H1 (cell line): Measurements from ENCODE around the gene NAA60. TPM values are rescaled to one million over a fixed set of nuclear protein-coding genes. Genes with fewer than 3 reads are reported as not detected.

Source experiments
- HDAC2 ChIP-seq, 2 experiments: fragments of 300-600 bp in 1 of 2; sonication (generic) in 1 of 2; IDR thresholded peaks; 2 replicates each; pipeline ENCODE4 v1.6.1; 2011 to 2012; ENCODE audit warnings: low read depth in 2 of 2, low read length in 2 of 2, mild to moderate bottlenecking in 2 of 2, moderate library complexity in 2 of 2, borderline replicate concordance in 1 of 2, inconsistent platforms in 1 of 2
- MAX ChIP-seq: IDR thresholded peaks from 2 replicates; pipeline ENCODE4 v1.6.1; 2012; ENCODE audit warnings: inconsistent platforms
- RAD21 ChIP-seq, 2 experiments: IDR thresholded peaks in 1 of 2; conservative IDR thresholded peaks in 1 of 2; 2 replicates each; pipeline ENCODE4 v1.6.1; 2011; ENCODE audit warnings: low read depth in 2 of 2, low read length in 2 of 2, improper control_type of control experiment in 1 of 2, inconsistent platforms in 1 of 2, mild to moderate bottlenecking in 1 of 2, moderate library complexity in 1 of 2
- SIRT6 ChIP-seq: IDR thresholded peaks from one replicate; pipeline ENCODE4 v1.7.1; 2012; ENCODE audit warnings: low read length, inconsistent platforms
- YY1 ChIP-seq: IDR thresholded peaks from 2 replicates; pipeline ENCODE4 v1.6.1; 2011; ENCODE audit warnings: low read depth, mild to moderate bottlenecking, low read length
- polyA plus RNA-seq, 7 experiments: library from polyadenylated mRNA; depleted of rRNA in 3 of 7; stranded (reverse) in 5 of 7; unstranded in 2 of 7; fragments of >200 nt in 5 of 7; fragments of 200-250 nt in 2 of 7; gene quantifications; 1 replicate in 5 of 7; 2 replicates in 1 of 7; 4 replicates in 1 of 7; pipeline versions ENCODE4 v1.2.1 to v1.2.3, GENCODE V29; 2011 to 2013; ENCODE audit warnings: missing spikeins in 2 of 7, mixed read lengths in 2 of 7
- total RNA-seq: library from RNA; stranded (reverse); fragmentation: NEBNext Ultra II Directional; extraction: Animal tissue kit (Norgen Biotek cat#: 25700); gene quantifications from 2 replicates; pipeline ENCODE4 v1.2.1, GENCODE V29; 2021
- TF ChIP-seq, protein P1 (sequence below): fragments of 300-600 bp; sonication (generic); IDR thresholded peaks from 2 replicates; pipeline ENCODE4 v1.7.1; 2012; ENCODE audit warnings: low read length, moderate library complexity, mild to moderate bottlenecking, inconsistent platforms; ENCODE audit not compliant: insufficient replicate concordance

The NAA60 gene
- total and polyA plus RNA-seq, 2 of the 8 experiments (the other 6 are each of a cell fraction or from before 2014, with no cell fraction given) = 34.1 to 47.6 TPM

DNA sequence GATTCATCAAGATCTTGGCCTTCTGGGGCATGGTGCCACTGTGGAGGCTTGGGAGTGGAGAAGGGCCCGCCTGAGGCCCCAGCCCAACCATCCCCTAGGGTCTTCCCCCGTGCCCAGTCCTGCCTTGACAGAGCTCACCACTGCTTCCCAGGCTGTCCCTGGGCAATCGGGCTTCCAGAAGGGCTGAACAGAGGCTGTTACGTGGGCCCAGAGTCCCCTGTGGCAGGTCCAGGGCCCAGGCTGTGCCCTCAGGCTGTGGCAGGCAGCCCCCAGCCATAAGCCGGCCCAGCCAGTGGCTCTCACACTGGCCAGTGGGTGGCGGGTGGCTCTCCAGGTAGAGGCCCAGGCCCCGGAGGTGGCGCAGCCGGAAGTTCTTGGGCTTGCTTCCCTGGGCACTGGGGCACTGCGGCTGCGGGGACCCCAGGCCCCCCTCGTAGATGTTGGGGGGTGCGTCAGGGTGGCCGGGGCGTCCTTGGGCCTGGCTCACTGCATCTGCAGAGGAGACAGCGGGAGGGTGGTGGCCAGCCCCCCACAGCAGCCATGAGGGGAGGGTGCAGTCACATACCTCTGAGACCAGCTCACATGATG lies 51.0 kb downstream of the NAA60 start (continued):
- TF ChIP-seq, protein P1, sequence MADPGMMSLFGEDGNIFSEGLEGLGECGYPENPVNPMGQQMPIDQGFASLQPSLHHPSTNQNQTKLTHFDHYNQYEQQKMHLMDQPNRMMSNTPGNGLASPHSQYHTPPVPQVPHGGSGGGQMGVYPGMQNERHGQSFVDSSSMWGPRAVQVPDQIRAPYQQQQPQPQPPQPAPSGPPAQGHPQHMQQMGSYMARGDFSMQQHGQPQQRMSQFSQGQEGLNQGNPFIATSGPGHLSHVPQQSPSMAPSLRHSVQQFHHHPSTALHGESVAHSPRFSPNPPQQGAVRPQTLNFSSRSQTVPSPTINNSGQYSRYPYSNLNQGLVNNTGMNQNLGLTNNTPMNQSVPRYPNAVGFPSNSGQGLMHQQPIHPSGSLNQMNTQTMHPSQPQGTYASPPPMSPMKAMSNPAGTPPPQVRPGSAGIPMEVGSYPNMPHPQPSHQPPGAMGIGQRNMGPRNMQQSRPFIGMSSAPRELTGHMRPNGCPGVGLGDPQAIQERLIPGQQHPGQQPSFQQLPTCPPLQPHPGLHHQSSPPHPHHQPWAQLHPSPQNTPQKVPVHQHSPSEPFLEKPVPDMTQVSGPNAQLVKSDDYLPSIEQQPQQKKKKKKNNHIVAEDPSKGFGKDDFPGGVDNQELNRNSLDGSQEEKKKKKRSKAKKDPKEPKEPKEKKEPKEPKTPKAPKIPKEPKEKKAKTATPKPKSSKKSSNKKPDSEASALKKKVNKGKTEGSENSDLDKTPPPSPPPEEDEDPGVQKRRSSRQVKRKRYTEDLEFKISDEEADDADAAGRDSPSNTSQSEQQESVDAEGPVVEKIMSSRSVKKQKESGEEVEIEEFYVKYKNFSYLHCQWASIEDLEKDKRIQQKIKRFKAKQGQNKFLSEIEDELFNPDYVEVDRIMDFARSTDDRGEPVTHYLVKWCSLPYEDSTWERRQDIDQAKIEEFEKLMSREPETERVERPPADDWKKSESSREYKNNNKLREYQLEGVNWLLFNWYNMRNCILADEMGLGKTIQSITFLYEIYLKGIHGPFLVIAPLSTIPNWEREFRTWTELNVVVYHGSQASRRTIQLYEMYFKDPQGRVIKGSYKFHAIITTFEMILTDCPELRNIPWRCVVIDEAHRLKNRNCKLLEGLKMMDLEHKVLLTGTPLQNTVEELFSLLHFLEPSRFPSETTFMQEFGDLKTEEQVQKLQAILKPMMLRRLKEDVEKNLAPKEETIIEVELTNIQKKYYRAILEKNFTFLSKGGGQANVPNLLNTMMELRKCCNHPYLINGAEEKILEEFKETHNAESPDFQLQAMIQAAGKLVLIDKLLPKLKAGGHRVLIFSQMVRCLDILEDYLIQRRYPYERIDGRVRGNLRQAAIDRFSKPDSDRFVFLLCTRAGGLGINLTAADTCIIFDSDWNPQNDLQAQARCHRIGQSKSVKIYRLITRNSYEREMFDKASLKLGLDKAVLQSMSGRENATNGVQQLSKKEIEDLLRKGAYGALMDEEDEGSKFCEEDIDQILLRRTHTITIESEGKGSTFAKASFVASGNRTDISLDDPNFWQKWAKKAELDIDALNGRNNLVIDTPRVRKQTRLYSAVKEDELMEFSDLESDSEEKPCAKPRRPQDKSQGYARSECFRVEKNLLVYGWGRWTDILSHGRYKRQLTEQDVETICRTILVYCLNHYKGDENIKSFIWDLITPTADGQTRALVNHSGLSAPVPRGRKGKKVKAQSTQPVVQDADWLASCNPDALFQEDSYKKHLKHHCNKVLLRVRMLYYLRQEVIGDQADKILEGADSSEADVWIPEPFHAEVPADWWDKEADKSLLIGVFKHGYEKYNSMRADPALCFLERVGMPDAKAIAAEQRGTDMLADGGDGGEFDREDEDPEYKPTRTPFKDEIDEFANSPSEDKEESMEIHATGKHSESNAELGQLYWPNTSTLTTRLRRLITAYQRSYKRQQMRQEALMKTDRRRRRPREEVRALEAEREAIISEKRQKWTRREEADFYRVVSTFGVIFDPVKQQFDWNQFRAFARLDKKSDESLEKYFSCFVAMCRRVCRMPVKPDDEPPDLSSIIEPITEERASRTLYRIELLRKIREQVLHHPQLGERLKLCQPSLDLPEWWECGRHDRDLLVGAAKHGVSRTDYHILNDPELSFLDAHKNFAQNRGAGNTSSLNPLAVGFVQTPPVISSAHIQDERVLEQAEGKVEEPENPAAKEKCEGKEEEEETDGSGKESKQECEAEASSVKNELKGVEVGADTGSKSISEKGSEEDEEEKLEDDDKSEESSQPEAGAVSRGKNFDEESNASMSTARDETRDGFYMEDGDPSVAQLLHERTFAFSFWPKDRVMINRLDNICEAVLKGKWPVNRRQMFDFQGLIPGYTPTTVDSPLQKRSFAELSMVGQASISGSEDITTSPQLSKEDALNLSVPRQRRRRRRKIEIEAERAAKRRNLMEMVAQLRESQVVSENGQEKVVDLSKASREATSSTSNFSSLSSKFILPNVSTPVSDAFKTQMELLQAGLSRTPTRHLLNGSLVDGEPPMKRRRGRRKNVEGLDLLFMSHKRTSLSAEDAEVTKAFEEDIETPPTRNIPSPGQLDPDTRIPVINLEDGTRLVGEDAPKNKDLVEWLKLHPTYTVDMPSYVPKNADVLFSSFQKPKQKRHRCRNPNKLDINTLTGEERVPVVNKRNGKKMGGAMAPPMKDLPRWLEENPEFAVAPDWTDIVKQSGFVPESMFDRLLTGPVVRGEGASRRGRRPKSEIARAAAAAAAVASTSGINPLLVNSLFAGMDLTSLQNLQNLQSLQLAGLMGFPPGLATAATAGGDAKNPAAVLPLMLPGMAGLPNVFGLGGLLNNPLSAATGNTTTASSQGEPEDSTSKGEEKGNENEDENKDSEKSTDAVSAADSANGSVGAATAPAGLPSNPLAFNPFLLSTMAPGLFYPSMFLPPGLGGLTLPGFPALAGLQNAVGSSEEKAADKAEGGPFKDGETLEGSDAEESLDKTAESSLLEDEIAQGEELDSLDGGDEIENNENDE = no peak
- TF ChIP-seq HDAC2 (IDR thresholded peaks at IDR 0.05; ENCODE audit: borderline replicate concordance in 1 of 2, low read depth in 2 of 2, low read length in 2 of 2) = no peak
- no peak for TF ChIP-seq MAX
- TF ChIP-seq SIRT6 = no peak
- no peak for TF ChIP-seq RAD21 (IDR thresholded peaks at IDR 0.05 in 1 of 2, conservative IDR thresholded peaks at IDR 0.05 in 1 of 2; ENCODE audit: low read depth in 2 of 2, low read length in 2 of 2)
- TF ChIP-seq YY1 = no peak
